Pancreas (tissue), 10 donors: ENCODE results near the gene PHLPP2. TPM values are rescaled to one million over a fixed set of nuclear protein-coding genes. Genes with fewer than 3 reads are reported as not detected.

Source experiments
- ATAC-seq, 4 donors: fragments of 200-7000 bp; cut with Tn5 transposase; one replicate each; pipeline versions ENCODE4 v1.8.0 to v1.9.1; 2020; ENCODE audit warnings: mild to moderate bottlenecking in 4 of 4, moderate library complexity in 4 of 4
- DNase-seq, 6 donors: peaks; one replicate each; pipeline ENCODE4 v3.0.0-alpha.2; 2020
- FAIRE-seq: peaks from 2 replicates; lab custom pipeline; 2012; peaks lifted over from hg19 to GRCh38; lab: Jason Lieb, UNC
- H3K27ac ChIP-seq, 4 donors: fragments of 200-600 bp; sonication (generic); 1 replicate in 3 of 4; 2 replicates in 1 of 4; pipeline versions ENCODE4 v1.5.0 to v1.8.0; 2020
- H3K27me3 ChIP-seq, 4 donors: fragments of 200-600 bp; one replicate each; pipeline ENCODE4 v1.8.0; 2021
- H3K36me3 ChIP-seq, 3 donors: fragments of 200-600 bp; sonication (generic) in 1 of 3; one replicate each; pipeline versions ENCODE4 v1.5.0 to v1.8.0; 2020 to 2021
- H3K4me1 ChIP-seq, 3 donors: fragments of 200-600 bp; one replicate each; pipeline ENCODE4 v1.8.0; 2021
- H3K4me3 ChIP-seq, 4 donors: fragments of 200-600 bp; sonication (generic) in 2 of 4; one replicate each; pipeline versions ENCODE4 v1.5.0 to v1.8.0; 2020 to 2021
- H3K9me3 ChIP-seq, 4 donors: fragments of 200-600 bp; one replicate each; pipeline ENCODE4 v1.8.0; 2021
- CTCF ChIP-seq, 4 donors: fragments of 200-600 bp; sonication (generic) in 3 of 4; IDR thresholded peaks; one replicate each; pipeline versions ENCODE4 v1.5.0 to v1.8.0; 2021; ENCODE audit warnings: antibody characterized with exemption in 4 of 4
- WGBS, 2 donors: extraction: QIAGEN DNeasy Blood & Tissue Kit; methylation state at CpG; one replicate each; pipeline ENCODE4 v1.1.7; 2013; 5-methylcytosine and 5-hydroxymethylcytosine counted together
- intact Hi-C, 3 donors: fragments of 100-400 bp; cut with DNase I; formaldehyde crosslinking; loops; one replicate each; pipeline versions ENCODE4 v1.11.1 to v1.14.2; 2022
- polyA plus RNA-seq, 2 donors: library from polyadenylated mRNA; stranded (reverse); fragments of 200-250 nt; gene quantifications; one replicate each; pipeline ENCODE4 v1.2.3, GENCODE V29; 2013
- total RNA-seq, 6 donors: library from RNA; stranded (reverse); fragmentation: NEBNext Ultra II Directional in 4 of 6; extraction: Animal tissue kit (Norgen Biotek cat#: 25700) in 4 of 6; gene quantifications; one replicate each; pipeline versions ENCODE4 v1.2.1 to v1.2.4, GENCODE V29; 2021 to 2023
- donor health status: healthy with polysubstance abuse.
- donor health status: DM: no; HTN: no; CAD: no; lungs with moderate emphysema.
- donor health status: DM: no; HTN: no; CAD: no.
- donor health status: control.
- donor health status: control.
- donor health status: Bipolar disorder and iron deficiency.
- donor health status: DM: yes; HTN: yes; CAD: no.
- donor health status: DM: no; HTN: no; CAD: no.
- donor health status: DM: no; HTN: no; CAD: no.
- donor health status: DM: yes; HTN: yes; CAD: no.

PHLPP2 gene
- total and polyA plus RNA-seq, 8 donors = 1.3 to 4.6 (median 2.8) TPM

GRCh38 chr16:71669926-71670536 lies 54.5 kb downstream of the PHLPP2 start:
- FAIRE-seq (no peak), DNase-seq (no peak), ATAC-seq (no peak)
- Histone ChIP-seq H3K36me3 (peaks cover 0 to 8% (median 0%) of the 10 kb centered on the region in 3 donors), H3K4me1 (peaks cover 0 to 12% (median 4%) of the 10 kb centered on the region in 3 donors), H3K27me3 (no peaks in the 10 kb centered on the region), H3K4me3 (no peak overlapping the region), H3K27ac (no peak overlapping the region), H3K9me3 (no peaks in the 10 kb centered on the region)
- no peak for TF ChIP-seq CTCF (IDR thresholded peaks at IDR 0.05)
- intact Hi-C loops = no loop called here
- WGBS, 2 donors = 81 to 82% methylated on average over 6 of the region's 6 CpGs

DNA sequence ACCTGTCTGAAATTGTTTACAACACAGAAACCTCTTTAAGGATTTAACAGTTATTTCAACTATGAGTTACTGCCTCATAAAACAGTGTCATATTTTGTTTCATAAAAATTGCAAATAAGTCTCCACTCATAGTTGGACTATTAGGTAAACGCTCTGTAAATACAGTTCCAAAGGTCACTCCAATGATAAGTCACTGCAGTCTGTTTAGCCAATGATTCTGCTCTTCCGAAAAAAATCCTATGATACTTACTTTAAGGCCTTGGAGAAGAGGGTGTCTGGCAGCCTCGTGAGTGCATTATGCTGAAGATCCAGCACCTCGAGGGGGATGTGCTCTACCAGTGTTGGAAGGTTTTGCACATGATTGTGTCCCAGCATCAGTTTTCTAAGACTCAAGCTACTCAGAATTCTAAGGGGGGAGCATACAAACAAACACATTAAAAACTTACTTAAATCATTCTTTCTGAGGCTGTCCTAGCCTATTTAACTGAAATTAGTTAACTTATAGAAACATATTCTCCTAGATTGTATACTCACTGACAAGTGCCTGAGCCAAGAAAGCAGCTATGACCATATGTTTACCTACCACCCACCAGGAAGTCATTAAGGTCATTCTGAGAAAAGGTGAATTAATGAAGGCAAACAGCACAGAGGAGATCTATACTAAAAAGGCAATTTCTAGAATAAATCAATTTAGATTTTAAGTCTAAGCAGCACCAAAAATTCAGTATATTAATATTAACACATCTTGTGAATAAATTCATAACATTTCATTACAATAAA lies 57.4 kb downstream of the PHLPP2 start:
- peaks cover 0 to 12% (median 0%) of the 10 kb centered on the region in 3 donors for H3K36me3 ChIP-seq
- no peaks in the 10 kb centered on the region for H3K9me3 ChIP-seq
- peaks cover 0 to 12% (median 4%) of the 10 kb centered on the region in 3 donors for H3K4me1 ChIP-seq
- no peak for DNase-seq
- WGBS, 2 donors = 15 to 20% methylated on average over 4 of the region's 4 CpGs
- FAIRE-seq = no peak
- peak; percentile 74 to 96 (median 92) for ATAC-seq
- intact Hi-C loops = no loop called here
- H3K27me3 ChIP-seq = no peaks in the 10 kb centered on the region
- H3K4me3 ChIP-seq = no peak overlapping the region
- peak overlapping the region in 2 of 4 donors; percentile 55 for H3K27ac ChIP-seq
- TF ChIP-seq CTCF (IDR thresholded peaks at IDR 0.05) = no peak

DNA sequence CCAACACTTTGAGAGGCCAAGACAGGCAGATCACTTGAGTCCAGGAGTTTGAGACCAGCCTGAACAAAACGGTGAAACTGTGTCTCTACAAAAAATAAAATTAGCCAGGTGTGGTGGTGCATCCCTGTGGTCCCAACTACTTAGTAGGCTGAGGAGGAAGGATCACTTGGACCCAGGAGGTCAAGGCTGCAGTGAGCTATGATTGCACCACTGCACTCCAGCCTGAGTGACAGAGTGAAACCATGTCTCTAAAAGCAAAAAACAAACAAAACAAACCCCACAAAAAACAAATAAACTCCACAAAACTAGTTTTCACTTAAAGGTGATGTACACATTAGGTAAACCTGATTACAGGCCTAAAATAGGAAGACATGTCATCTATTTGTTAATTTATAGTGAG lies 58.2 kb downstream of the PHLPP2 start:
- peak overlapping the region in 2 of 4 donors; percentile 55 for H3K27ac ChIP-seq
- peaks cover 0 to 8% (median 0%) of the 10 kb centered on the region in 3 donors for H3K36me3 ChIP-seq
- peak in 3 of 4 donors; percentile 20 to 34 (median 26) for ATAC-seq
- no peak for TF ChIP-seq CTCF (IDR thresholded peaks at IDR 0.05)
- no peaks in the 10 kb centered on the region for H3K9me3 ChIP-seq
- FAIRE-seq = no peak
- H3K4me1 ChIP-seq = peaks cover 0 to 12% (median 4%) of the 10 kb centered on the region in 3 donors
- intact Hi-C loops = no loop called here
- H3K27me3 ChIP-seq = no peaks in the 10 kb centered on the region
- WGBS, 2 donors = 80 to 85% methylated on average over 1 of the region's 1 CpG
- no peak overlapping the region for H3K4me3 ChIP-seq
- DNase-seq = no peak

DNA sequence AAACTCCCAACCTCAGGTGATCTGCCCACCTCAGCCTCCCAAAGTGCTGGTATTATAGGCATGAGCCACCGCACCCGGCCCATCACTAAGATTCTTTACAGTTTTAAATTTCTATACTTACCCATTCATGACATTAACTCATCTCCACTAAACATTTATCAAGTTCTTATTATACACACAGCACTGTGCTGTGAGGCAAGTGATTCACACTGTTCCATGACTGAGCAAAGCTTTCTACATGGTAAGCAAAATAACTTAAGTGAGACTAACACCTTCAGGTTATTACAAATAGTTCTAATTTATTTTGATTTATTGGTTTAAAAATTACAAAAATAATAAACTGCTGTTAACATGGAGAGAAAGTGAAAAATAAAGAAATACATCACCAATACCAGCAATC lies 65.0 kb downstream of the PHLPP2 start:
- intact Hi-C loops = no loop called here
- ATAC-seq = no peak
- FAIRE-seq = no peak
- Histone ChIP-seq H3K27me3 (no peaks in the 10 kb centered on the region), H3K27ac (no peak overlapping the region), H3K36me3 (peaks cover 0 to 29% (median 0%) of the 10 kb centered on the region in 3 donors), H3K4me1 (no peaks in the 10 kb centered on the region), H3K4me3 (no peak overlapping the region), H3K9me3 (no peaks in the 10 kb centered on the region)
- no peak for TF ChIP-seq CTCF (IDR thresholded peaks at IDR 0.05)
- 97 to 100% methylated on average over 2 of the region's 2 CpGs for WGBS, 2 donors
- DNase-seq = no peak
